Measurements from ENCODE around the gene KIF12.

DNA sequence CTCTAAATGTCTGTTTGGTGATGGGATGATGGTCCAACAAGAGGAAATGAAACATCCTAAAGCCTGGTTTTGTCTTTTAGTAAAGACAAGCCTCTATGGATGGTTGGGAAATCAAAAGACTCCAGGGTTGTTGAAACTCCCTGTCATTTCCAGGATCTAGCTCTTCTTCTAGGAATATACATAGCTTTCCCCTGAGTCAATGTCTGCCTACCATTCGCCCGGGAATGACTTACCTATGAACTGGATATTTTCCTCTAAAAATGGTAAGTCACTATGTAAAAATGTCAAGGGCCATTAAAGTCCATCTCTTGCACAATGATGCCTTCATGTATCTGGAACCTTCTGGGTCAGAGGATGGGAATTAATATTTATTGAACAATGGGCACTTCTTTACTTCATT lies 11.1 kb upstream of the KIF12 start:
- TF ChIP-seq, protein P1, sequence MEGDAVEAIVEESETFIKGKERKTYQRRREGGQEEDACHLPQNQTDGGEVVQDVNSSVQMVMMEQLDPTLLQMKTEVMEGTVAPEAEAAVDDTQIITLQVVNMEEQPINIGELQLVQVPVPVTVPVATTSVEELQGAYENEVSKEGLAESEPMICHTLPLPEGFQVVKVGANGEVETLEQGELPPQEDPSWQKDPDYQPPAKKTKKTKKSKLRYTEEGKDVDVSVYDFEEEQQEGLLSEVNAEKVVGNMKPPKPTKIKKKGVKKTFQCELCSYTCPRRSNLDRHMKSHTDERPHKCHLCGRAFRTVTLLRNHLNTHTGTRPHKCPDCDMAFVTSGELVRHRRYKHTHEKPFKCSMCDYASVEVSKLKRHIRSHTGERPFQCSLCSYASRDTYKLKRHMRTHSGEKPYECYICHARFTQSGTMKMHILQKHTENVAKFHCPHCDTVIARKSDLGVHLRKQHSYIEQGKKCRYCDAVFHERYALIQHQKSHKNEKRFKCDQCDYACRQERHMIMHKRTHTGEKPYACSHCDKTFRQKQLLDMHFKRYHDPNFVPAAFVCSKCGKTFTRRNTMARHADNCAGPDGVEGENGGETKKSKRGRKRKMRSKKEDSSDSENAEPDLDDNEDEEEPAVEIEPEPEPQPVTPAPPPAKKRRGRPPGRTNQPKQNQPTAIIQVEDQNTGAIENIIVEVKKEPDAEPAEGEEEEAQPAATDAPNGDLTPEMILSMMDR (conservative IDR thresholded peaks at IDR 0.05; ENCODE audit: low read depth, low read length), result no peak
- TF ChIP-seq EZH2phosphoT487 (IDR thresholded peaks at IDR 0.05; ENCODE audit: borderline replicate concordance, low read length) (no peak), EZH2 (IDR thresholded peaks at IDR 0.05; ENCODE audit: low read length, unreplicated experiment) (no peak)

All from PC-3 (cell line).